AG04449 (cell line): ENCODE data around the gene PNN.
A peak's percentile ranks its signal among the peaks of the same experiment; 100 is the strongest.
"Not testable (repeated sequence)": the region's sequence is repeated elsewhere in the genome, so short reads cannot be mapped to it uniquely, and the experiment has no call there.

Experiments
- CTCF ChIA-PET: fragments of 350-600 bp; formaldehyde crosslinking; extraction: SDS; loops from one replicate; lab custom pipeline; 2021; ENCODE audit warnings: antibody characterized with exemption; lab: Yijun Ruan, JAX
- POLR2A ChIA-PET: fragments of 400-600, 350-600 bp; formaldehyde crosslinking; extraction: SDS; loops from one replicate; lab custom pipeline; 2020; ENCODE audit warnings: antibody characterized with exemption, inconsistent platforms; lab: Yijun Ruan, JAX
- DNase-seq: peaks from one replicate; pipeline ENCODE4 v3.0.0-alpha.2; 2010; ENCODE audit warnings: low read depth, low spot score
- H3K4me3 ChIP-seq: 2 replicates; pipeline ENCODE4 v1.5.1; 2011; ENCODE audit warnings: low read depth, mild to moderate bottlenecking, control low read depth, low read length
- TF ChIP-seq, protein P1 (sequence below): IDR thresholded peaks from one replicate; pipeline ENCODE4 v1.5.1; 2011; ENCODE audit warnings: mild to moderate bottlenecking, moderate library complexity, low read length, control low read depth, inconsistent platforms; ENCODE audit not compliant: insufficient read depth; ENCODE audit errors: missing control alignments

The PNN gene

DNA sequence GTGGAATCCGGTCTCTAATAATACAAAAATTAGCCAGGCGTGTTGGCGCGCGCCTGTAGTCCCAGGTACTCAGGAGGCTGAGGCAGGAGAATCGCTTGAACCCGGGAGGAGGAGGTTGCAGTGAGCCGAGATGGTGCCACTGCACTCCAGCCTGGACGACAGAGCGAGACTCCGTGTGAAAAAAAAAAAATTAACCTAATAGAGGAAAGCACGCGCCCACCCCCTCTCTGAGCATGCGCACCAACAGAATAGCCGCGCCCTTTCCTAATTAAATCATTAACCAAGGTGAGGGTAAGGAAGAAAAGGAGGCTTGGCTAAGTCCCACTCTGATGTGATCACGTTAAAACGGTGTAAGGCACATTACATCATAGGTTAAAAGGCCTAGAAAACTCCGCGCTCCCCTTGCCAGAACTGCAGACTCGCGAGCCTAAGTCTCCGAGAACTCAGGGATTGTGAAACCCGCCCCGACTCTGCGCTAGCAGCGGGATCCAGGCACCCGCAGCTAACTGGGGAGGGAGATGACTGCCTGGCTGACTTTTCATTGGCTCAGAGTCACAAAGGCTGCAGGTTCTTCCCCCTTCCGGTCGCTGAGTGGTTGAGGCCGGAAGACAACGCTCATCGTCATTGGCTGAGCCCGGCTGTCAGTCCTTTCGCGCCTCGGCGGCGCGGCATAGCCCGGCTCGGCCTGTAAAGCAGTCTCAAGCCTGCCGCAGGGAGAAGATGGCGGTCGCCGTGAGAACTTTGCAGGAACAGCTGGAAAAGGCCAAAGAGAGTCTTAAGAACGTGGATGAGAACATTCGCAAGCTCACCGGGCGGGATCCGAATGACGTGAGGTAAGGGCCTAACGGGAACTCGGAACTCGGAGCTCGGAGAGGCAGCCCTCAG is at the start of gene PNN:
Gene PNN, plus strand, starts transcription at position 695 of the 885 bp plus-strand sequence. Its CDS starts 26 bp downstream, at position 721.
- TF ChIP-seq, protein P1, sequence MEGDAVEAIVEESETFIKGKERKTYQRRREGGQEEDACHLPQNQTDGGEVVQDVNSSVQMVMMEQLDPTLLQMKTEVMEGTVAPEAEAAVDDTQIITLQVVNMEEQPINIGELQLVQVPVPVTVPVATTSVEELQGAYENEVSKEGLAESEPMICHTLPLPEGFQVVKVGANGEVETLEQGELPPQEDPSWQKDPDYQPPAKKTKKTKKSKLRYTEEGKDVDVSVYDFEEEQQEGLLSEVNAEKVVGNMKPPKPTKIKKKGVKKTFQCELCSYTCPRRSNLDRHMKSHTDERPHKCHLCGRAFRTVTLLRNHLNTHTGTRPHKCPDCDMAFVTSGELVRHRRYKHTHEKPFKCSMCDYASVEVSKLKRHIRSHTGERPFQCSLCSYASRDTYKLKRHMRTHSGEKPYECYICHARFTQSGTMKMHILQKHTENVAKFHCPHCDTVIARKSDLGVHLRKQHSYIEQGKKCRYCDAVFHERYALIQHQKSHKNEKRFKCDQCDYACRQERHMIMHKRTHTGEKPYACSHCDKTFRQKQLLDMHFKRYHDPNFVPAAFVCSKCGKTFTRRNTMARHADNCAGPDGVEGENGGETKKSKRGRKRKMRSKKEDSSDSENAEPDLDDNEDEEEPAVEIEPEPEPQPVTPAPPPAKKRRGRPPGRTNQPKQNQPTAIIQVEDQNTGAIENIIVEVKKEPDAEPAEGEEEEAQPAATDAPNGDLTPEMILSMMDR: no peak
- POLR2A ChIA-PET: interaction anchor here (1.0 to 1.4 kb wide), 2 partner anchors 11 to 92 kb away, joined by 3 to 11 read pairs; no protein-coding TSS in a partner anchor
- peak; percentile 98 for DNase-seq
- CTCF ChIA-PET: no interaction called here
- peak within 1 kb of the TSS; percentile 88 for H3K4me3 ChIP-seq

DNA sequence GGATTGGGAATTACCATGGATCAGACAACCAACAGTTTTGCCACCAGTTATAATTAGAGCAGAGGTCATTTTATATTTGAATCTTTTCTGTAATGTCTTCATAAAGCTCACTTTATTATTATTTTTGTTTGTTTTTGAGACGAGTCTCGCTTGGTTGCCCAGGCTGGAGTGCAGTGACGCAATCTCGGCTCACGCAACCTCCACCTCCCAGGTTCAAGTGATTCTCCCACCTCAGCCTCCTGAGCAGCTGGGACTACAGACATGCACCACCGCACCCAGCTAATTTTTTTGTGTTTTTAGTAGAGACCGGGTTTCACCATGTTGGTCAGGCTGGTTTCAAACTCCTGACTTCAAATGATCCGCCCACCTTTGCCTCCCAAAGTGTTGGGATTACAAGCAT is 37.2 kb upstream of the PNN start:
- DNase-seq, H3K4me3 ChIP-seq, POLR2A ChIA-PET: not testable (repeated sequence)
- CTCF ChIA-PET: interaction anchor here (1.2 kb wide), 1 partner anchor 17 kb away, joined by 4 read pairs; no protein-coding TSS in a partner anchor

DNA sequence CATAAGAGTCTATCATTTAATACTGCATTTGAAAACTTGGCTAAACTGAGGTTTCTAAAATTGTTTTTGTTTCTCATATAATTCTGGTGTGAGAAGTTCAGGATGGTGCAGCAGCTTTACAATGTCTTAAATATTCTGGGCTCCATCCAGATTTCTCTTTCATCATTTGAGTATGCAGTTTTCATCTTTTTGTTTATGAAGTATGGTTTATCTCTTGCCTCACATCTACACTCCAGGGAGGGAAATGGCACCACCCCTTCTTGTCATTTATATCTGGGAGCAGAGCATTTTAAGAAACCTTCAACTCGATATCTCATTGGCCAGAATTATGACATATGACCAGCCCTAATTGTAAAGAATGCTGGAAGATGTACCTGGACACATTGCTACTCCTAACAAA is 36.6 kb upstream of the PNN start:
- TF ChIP-seq, protein P1: no peak
- H3K4me3 ChIP-seq: no peak overlapping the region
- no peak for DNase-seq
- ChIA-PET CTCF (interaction anchor here (1.2 kb wide), 1 partner anchor 18 kb away, joined by 4 read pairs; no protein-coding TSS in a partner anchor), POLR2A (no interaction called here)

DNA sequence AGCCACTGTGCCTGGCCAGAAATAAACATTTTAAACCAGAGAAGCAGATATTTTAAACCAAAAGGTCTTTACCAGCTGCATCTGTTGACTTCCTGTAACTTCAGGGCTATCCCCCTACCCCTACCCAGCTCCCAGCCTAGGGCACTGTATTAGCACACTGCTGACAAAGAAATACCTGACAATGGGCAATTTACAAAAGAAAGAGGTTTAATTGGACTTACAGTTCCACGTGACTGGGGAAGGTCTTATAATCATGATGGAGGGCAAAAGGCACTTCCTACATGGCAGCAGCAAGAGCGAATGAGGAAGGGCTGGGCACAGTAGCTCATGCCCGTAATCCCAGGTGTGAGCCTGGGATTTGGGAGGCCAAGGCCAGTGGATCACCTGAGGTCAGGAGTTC is 34.9 kb upstream of the PNN start:
- ChIA-PET POLR2A (no interaction called here), CTCF (no interaction called here)
- TF ChIP-seq, protein P1: no peak
- H3K4me3 ChIP-seq: no peak overlapping the region
- no peak for DNase-seq

DNA sequence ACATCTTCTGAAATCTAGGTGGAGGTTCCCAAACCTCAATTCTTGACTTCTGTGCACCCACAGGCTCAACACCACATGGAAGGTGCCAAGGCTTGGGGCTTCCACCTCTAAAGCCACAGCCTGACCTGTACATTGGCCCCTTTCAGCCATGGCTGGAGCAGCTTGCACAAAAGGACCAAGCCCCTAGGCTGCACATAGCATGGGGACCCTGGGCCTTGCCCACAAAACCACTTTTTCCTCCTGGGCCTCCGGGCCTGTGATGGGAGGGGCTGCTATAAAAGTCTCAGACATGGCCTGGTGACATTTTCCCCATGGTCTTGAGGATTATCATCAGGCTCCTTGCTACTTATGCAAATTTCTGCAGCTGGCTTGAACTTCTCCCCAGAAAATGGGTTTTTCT is 33.4 kb upstream of the PNN start:
- CTCF ChIA-PET, DNase-seq, H3K4me3 ChIP-seq, POLR2A ChIA-PET: not testable (repeated sequence)

DNA sequence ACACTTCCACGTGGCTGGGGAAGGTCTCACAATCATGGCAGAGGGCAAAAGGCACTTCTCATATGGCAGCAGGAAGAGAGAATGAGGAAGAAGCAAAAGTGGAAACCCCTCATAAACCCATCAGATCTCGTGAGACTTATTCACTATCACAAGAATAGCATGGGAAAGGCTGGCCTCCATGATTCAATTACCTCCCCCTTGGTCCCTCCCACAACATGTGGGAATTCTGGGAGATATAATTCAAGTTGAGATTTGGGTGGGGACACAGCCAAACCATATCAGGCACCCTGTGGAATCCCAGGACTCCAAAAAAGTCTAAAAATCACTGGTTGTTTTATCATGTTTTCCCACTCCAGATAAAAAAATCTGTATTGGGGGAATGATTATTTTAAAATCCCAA is 31.8 kb upstream of the PNN start:
- CTCF ChIA-PET, POLR2A ChIA-PET, DNase-seq, H3K4me3 ChIP-seq: not testable (repeated sequence)

DNA sequence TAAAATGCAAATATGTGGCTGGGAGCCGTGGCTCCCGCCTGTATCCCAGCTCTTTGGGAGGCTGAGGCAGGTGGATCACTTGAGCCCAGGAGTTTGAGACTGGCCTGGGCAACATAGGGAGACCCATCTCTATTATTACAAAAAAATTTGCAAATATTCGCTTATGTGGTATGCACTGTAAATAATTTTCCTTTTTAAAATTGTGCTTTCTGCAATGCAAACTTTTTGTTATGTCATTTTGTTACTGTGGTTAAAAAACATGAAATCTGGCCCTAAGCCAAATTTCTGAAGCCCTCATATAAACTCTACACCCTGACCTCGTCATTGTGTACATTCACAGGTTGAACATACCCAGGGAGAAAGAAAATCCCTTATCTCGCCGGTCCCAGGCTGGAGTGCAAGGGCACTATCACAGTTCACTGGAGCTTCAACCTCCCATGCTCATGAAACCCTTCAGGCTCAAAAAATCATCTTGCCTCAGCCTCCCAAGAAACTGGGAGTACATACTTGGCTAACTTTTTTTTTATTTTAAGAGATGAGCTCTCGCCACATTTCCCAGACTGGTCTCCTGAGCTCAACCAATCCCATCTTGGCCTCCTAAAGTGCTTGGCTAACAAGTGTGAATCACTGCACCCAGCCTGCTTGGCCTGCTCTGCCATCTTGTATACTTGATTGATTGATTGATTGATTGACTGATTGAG is 29.6 kb upstream of the PNN start:
- H3K4me3 ChIP-seq: no peak overlapping the region
- no peak for DNase-seq
- POLR2A ChIA-PET: no interaction called here
- CTCF ChIA-PET: no interaction called here
- TF ChIP-seq, protein P1: no peak
